ENCODE data around the gene ABHD11.

DNA sequence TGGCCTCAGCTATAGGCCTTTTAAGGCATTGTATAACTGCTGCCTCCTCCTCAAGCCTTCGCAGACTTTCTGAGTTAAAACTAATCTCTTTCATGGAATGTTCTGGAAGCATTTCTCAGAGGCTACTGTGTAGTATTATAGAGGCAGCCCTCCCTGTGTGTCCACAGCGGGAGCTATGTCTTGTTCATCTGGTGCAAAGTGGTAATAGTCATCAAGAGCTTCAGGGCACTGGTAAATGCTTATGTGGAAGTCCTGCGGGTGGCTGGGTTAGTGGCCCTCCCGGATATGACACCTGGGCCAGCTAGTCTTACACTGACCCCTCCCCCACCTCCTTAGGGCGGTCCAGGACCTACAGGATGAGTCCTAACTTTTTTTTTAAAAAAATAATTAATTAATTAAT, 2.2 kb upstream of the ABHD11 start:
- TF ChIP-seq, protein P1, sequence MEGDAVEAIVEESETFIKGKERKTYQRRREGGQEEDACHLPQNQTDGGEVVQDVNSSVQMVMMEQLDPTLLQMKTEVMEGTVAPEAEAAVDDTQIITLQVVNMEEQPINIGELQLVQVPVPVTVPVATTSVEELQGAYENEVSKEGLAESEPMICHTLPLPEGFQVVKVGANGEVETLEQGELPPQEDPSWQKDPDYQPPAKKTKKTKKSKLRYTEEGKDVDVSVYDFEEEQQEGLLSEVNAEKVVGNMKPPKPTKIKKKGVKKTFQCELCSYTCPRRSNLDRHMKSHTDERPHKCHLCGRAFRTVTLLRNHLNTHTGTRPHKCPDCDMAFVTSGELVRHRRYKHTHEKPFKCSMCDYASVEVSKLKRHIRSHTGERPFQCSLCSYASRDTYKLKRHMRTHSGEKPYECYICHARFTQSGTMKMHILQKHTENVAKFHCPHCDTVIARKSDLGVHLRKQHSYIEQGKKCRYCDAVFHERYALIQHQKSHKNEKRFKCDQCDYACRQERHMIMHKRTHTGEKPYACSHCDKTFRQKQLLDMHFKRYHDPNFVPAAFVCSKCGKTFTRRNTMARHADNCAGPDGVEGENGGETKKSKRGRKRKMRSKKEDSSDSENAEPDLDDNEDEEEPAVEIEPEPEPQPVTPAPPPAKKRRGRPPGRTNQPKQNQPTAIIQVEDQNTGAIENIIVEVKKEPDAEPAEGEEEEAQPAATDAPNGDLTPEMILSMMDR (IDR thresholded peaks at IDR 0.05), result no peak
- TF ChIP-seq POLR2AphosphoS5 (IDR thresholded peaks at IDR 0.05), result no peak
